GM15510 (cell line): ENCODE results near the gene POU2AF2.

Source experiments
- POLR2A ChIP-seq: IDR thresholded peaks from 3 replicates; pipeline ENCODE4 v1.6.1; 2011; ENCODE audit warnings: borderline replicate concordance; ENCODE audit not compliant: insufficient read length; ENCODE audit errors: extremely low read depth

The POU2AF2 gene, protein sequence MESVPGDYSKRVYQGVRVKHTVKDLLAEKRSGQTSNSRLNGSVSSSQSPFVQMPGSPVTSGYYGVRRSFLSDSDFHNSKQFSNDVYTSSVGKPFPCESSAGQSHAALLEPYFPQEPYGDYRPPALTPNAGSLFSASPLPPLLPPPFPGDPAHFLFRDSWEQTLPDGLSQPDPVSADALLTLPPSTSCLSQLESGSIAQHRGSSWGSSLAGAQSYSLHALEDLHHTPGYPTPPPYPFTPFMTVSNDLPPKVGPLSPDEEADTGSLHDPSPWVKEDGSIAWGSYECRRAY

DNA sequence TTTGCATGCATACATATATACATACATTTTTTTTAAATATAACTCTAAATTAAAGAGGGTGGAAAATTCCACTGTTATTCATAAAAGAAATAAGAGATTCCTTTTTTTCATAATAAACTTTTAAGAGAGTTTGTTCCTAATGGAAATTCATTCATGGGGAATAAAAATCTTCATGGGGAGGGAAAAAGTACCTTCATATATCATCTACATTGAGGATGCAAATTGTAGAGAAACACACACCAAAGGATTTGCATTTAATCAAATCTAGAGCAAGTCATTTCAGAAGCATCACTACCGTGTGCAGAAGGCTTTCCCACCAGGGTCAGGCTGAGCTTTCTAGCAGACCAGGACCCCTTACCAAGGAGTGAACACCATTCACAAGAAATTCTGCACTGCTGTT is at the start of gene POU2AF2:
Gene POU2AF2 (plus strand): TSS at position 301 of the 400 bp plus-strand sequence. CDS start 129 bp downstream, outside the sequence.
- no peak for TF ChIP-seq POLR2A

DNA sequence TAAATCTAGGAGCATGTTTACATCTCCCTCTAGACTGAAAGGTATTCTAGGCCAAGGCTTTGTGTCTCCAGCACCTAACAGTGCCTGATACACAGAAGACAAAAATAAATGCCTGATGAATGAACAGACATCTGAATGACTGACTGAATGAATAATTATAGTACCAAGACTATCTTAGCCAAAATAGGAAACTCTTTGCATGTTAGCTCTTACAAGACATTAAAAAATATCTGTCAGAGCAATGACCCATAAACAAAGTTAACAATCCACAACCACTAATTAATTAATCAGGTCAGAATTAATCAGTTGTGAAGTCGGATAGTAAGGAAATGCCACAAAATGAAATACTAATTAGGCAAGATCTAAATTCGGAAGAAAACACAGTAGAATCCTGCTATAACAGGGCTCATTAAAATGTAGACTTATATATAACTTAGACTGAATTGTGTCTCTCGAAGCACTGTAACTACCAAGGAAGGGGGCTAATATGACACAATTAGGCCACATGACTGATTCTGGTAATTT is 45.5 kb upstream of the POU2AF2 start:
- TF ChIP-seq POLR2A, result no peak

DNA sequence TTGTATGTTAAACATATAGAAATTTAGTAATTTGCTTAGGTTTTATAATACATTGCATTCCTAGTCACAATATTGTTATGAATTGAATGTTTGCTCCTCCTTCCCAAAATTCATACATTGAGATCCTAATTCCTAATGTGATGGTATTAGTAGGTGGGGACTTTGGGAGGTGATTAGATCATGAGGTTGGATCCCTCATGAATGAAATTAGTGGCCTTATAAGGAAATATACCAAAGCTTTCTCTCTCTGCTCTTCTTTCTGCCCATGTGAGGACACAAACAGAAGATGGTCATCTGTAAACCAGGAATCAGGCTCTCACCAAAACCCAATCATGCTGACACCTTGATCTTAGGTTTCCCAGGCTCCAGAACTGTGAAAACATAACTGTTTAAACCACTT is 41.3 kb upstream of the POU2AF2 start:
- no peak for TF ChIP-seq POLR2A

DNA sequence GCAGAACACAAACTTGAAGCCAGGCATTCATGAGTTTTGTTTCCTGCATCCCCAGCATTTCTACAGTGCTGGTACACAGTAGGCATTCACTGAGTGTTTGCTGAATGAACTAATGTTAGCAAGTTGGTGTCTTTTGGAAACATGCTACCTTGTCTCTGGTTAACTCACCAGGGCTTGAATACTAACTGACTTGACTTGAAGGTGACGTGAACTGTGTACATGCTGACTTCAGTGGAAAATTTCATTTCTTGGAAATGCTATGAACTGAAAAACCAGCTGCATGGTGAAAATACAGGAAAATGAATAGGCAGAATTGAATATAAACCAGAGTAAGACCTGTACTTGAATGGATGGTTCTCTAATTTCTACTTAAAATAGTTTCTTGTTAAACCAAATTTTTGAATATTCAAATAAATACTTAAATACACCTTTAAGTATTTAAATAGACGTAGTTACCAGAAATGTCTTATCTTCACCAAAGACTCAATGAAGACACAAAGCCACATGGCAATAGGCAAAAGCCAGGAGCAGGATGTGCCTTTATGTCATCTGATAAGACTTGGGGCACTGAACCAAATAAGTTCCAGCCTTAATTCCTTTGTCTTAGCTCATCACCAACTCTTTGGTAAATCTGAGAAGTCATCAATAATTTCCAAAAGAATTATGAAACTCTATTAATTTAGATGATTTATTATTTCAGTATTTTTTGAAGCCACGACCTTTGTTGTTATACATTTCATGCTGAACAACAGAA is 39.7 kb upstream of the POU2AF2 start:
- TF ChIP-seq POLR2A, result no peak

DNA sequence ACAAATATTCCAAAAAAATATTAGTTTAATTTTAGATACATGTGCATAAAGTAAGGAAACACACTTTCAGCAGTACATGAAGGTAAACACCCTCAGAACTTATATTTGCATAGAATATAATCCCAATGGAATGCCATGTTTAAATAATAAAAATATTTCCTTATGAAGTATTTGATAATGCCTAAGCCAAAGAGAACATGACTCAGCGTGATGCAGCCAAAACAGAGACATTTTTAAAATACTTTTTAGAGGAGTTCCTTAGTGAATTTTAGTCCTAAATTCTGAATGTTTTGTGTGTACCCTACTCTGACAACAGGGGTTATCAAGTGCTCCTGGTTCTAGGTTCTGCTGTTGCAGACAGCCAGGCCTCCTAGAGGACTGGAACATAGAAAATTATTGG is 39.1 kb upstream of the POU2AF2 start:
- TF ChIP-seq POLR2A, result no peak

DNA sequence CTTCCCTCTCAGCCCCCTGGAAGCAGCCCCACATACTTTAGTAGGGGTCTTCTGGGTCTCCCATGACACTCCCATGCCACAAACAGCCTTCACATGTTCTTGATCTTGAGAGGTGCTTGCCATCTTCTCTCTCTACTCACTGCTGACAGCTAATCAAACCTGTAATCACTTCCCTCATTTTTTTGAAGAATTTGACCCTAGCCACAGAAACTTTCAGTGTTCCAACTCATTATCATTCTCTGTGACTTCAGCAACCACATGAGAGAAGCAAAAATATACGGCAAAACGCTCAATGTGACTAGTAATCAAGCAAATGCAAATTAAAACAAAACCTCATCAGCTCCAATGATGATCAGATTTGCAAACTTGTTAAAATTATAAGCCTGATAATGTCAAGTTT is 38.3 kb upstream of the POU2AF2 start:
- TF ChIP-seq POLR2A, result no peak

DNA sequence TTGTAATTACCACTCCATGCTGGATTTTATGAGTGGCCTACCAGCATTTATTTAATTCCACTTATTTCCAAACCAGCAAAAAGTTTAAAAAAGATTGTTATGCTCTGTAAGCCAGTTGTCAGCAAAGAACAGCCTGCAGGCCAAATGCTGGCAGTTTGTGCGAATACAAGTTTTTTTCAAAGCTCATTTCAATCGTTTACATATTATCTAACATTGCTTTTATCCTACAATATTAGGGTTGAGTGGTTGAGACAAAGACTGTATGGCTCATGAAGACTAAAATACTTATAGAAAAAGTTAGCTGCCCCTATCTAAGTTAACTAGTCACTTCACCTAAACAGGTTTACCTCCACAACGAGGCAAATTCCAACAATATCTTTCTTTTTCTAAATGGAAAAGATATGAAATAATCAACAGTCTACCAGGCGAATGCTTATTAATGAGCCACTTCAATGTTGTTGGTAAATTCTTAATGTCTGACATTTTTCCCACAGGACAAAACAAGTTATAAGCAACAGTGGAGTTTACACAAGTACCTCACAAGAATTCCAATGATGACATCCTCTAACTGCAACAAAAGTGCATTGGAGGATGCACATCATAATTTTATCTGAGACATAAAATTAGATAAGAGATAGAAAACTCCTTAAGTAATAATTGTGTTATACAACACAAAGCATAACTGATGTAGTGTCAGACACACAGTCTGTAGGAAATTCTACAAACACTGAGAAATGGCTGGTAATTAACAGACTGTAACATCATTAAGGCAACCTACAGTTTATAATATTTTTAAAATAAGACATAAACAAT is 35.8 kb upstream of the POU2AF2 start:
- no peak for TF ChIP-seq POLR2A

DNA sequence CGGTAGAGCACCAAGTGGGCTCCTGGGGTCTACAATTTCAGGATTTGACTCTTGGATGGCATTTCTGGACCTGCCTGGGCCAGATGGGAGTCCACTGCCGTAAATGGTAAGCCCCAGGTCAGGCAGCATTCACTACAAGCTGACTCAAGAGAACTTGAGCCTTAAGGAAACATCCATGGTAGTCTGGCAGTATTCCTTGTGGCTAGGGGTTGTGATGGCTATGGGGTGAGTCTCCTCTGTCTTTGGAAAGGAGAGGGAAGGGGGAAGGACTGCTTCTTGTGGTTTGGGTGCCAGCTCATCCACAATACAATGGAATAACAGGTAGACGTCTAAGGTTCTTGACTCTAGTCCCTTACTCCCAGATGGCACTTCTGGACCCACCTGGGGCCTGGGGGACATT is 32.3 kb upstream of the POU2AF2 start:
- TF ChIP-seq POLR2A, result no peak

DNA sequence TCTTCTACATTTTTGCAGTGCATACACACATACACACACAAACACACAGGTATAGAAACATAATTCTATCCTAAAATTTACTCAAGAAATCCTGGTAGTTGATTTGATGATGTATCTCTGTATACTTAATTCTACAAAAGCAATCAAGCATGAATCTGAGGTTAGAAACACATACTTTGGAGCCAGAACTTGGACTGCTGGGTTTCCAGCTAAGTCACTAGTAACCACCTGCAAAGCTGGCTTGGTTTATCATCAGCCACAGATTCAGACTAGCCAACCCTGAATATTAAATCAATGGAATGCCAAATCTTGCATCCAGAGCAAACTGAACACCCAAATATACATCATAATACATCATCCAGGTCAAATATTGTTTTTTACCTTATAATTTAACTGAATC is 24.8 kb upstream of the POU2AF2 start:
- no peak for TF ChIP-seq POLR2A

DNA sequence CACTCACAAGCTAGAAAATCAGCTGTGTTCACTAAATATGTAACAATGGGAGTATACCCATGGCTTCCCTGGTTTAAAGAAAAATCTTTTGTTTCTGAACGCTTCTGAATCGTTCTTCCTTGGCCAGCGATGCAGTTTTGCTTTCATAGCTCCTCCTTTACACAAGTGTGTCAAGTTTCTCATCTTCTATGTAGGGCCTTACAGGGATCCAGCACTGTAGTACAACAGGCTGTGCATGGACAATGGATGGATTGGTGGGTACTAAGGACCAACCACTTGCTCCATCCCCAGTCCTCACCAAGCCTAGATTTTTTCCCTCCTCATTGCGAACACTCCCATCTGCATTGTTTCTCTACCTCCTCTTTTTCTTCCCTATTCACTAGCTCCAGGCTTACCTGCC is 24.3 kb upstream of the POU2AF2 start:
- TF ChIP-seq POLR2A, result no peak

DNA sequence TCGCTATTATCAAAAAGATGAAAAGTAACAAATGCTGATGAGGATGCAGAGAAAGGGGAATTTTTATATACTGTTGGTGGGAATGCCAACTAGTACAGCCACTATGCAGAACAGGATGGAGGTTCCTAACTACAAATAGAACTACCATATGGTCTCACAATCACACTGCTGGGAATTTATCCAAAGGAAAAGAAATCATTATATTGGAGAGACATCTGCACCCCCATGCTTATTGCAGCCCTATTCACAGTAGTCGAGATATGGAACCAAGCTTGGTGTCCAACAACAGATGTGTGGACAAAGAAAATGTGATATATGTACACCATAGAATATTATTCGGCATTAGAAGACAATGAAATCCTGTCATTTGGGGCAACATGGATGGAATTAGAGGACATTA is 19.6 kb upstream of the POU2AF2 start:
- no peak for TF ChIP-seq POLR2A

DNA sequence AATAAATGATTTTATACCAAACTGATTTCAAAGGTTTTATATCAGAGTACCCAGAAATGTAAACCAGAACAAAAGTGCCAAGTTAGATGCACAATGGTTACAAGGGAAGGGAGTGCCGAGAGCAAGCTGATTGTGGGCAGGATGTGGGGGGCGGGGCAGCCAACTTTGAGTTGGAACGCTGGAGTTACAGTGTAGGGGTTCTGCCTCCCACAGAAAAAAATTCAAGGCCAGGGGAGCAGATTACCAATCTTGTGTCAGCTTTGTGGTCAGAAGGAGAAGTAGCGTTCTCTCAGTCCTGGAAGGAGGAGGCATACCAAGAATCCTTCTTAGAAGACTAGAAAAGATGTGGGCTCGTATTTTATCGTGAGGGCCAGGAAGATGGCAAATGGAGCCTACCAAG is 15.9 kb upstream of the POU2AF2 start:
- TF ChIP-seq POLR2A, result no peak

DNA sequence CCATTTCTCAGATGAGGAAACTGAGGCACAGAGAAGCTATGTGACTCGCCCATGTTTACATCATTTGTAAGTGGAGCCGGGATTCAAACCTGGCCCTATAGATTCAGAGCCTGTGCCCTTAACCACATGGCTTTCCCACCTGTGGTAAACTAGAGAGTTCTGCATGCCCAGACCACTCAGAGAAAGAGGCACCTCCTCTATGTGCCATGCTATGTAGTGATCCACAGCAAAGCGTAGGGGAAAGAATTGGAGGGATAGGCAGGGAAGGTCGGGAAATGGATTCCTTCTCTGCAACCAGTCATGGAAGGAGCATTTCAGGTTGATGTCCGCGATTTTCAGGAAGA is 15.4 kb upstream of the POU2AF2 start:
- no peak for TF ChIP-seq POLR2A

DNA sequence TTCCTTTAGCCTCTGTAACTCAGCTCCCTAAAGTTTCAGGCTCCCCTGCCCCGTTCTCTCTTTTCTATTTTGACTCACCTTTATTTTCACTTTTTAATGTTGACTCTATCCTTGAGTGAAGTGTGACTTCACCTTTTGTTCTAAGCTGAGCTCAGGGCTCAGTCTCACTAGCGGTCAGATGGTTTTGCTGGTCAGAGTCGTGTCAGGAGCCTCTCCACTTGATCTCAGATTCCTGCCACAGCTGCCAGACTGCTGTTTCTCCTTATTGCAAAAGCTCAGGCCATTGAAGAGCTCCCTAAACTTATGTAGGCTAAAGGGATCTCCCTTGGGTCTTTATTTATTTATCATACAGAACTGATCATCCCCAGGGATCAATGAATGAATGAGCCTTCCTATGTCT is 13.7 kb upstream of the POU2AF2 start:
- TF ChIP-seq POLR2A, result no peak

DNA sequence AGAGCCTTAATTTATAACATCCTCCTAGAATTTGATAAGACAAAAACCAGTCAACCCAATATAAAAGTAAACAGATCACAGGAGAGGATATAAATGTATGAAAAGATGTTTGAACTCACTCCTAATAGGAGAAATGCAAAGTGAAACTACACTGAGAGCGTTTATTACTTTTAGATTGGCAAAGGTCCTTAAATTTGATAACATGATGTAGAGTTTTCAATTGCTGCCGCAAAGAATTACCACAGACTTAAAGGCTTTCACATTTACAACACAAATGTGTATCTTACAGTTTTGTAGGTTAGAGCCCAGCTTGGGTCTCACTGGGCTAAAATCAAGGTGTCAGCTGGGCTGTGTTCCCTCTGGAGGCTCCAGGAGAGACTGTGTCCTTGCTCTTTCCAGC is 9.1 kb upstream of the POU2AF2 start:
- no peak for TF ChIP-seq POLR2A
